ENCODE data around the gene CIDEC. TPM values are rescaled to one million over a fixed set of nuclear protein-coding genes. Genes with fewer than 3 reads are reported as not detected.
A peak's percentile ranks its signal among the peaks of the same experiment; 100 is the strongest.

Gene CIDEC
- total and polyA plus RNA-seq, 2 of the 13 experiments (the other 11 are each of a cell fraction or from before 2014, with no cell fraction given), result 2.5 to 10.4 TPM

GRCh38 chr3:9846931-9847488 is 33.0 kb downstream of the CIDEC start:
- Histone ChIP-seq H3K4me3 (replicated peaks in 1 of 3; ENCODE audit: insufficient read depth in 1 of 3, low read depth in 2 of 3, low read length in 3 of 3) (no peak overlapping the region), H3K9me3 (ENCODE audit: low read length) (no peaks in the 10 kb centered on the region), H3K9ac (ENCODE audit: insufficient read depth, low read depth, low read length) (no peak overlapping the region), H4K20me1 (ENCODE audit: insufficient read depth, low read length) (no peaks in the 10 kb centered on the region), H3K79me2 (ENCODE audit: insufficient read depth, low read length) (no peaks in the 10 kb centered on the region), H3K4me1 (ENCODE audit: insufficient read depth, low read length) (peaks cover 25% of the 10 kb centered on the region), H2AFZ (ENCODE audit: low read length) (no peak overlapping the region), H3K4me2 (ENCODE audit: low read depth, low read length) (no peak overlapping the region), H3K27ac (ENCODE audit: extremely low read length, insufficient read depth, low read length) (no peak overlapping the region), H3K27me3 (ENCODE audit: control insufficient read depth in 1 of 2, insufficient read depth in 2 of 2, low read length in 2 of 2) (peaks cover 0 to 5% of the 10 kb centered on the region in 2 experiments; a peak in 1 of 5 replicates), H3K36me3 (replicated peaks in 1 of 2; ENCODE audit: control insufficient read depth in 1 of 2, insufficient read depth in 2 of 2, low read length in 2 of 2) (peaks cover 0 to 6% of the 10 kb centered on the region in 2 experiments; a peak in 3 of 5 replicates)
- WGBS (ENCODE audit: low lambda C conversion rate), result 100% methylated on average over 3 of the region's 6 CpGs
- ATAC-seq, result no peak
- no peak for DNase-seq (ENCODE audit: low spot score)
- no peak for FAIRE-seq
- ChIA-PET CTCF (ENCODE audit: low intra/inter-chr PET ratio, low total read pairs) (no interaction called here), POLR2A (interaction anchor here (1.5 to 1.7 kb wide), 2 partner anchors 17 to 86 kb away, joined by 3 to 4 read pairs; partner anchors contain the start of gene CRELD1)
- in situ Hi-C loops (cut with HindIII; ENCODE audit: extremely low pct_ligation_motif_present, low pct_unique_long_range_greater_than_20kb) (no loop called here), intact Hi-C loops (cut with micrococcal nuclease; ENCODE audit: unreplicated experiment) (no loop called here)
- BruUV-seq (replicated peaks), result no TSS peak
- TF ChIP-seq ZBTB1 (CRISPR knock-in tag; IDR thresholded peaks at IDR 0.05; ENCODE audit: borderline replicate concordance) (no peak), TBX2 (CRISPR knock-in tag; IDR thresholded peaks at IDR 0.05; ENCODE audit: borderline replicate concordance) (no peak), ZNF230 (CRISPR knock-in tag; IDR thresholded peaks at IDR 0.05) (no peak), ZNF264 (CRISPR knock-in tag; IDR thresholded peaks at IDR 0.05) (peak; percentile 93), CBFB (CRISPR knock-in tag; IDR thresholded peaks at IDR 0.05) (no peak), ISL2 (CRISPR knock-in tag; IDR thresholded peaks at IDR 0.05) (no peak), SETDB1 (CRISPR knock-in tag; IDR thresholded peaks at IDR 0.05; ENCODE audit: borderline replicate concordance) (no peak), ZNF12 (CRISPR knock-in tag; IDR thresholded peaks at IDR 0.05) (0 out of 2 replicates have a peak, but pooled peaks have one; percentile 13), ZZZ3 (CRISPR knock-in tag; IDR thresholded peaks at IDR 0.05; ENCODE audit: borderline replicate concordance) (no peak), NAIF1 (CRISPR knock-in tag; IDR thresholded peaks at IDR 0.05; ENCODE audit: borderline replicate concordance) (no peak), ZFP90 (CRISPR knock-in tag; IDR thresholded peaks at IDR 0.05; ENCODE audit: borderline replicate concordance) (no peak)
- TF ChIP-seq, protein P1, sequence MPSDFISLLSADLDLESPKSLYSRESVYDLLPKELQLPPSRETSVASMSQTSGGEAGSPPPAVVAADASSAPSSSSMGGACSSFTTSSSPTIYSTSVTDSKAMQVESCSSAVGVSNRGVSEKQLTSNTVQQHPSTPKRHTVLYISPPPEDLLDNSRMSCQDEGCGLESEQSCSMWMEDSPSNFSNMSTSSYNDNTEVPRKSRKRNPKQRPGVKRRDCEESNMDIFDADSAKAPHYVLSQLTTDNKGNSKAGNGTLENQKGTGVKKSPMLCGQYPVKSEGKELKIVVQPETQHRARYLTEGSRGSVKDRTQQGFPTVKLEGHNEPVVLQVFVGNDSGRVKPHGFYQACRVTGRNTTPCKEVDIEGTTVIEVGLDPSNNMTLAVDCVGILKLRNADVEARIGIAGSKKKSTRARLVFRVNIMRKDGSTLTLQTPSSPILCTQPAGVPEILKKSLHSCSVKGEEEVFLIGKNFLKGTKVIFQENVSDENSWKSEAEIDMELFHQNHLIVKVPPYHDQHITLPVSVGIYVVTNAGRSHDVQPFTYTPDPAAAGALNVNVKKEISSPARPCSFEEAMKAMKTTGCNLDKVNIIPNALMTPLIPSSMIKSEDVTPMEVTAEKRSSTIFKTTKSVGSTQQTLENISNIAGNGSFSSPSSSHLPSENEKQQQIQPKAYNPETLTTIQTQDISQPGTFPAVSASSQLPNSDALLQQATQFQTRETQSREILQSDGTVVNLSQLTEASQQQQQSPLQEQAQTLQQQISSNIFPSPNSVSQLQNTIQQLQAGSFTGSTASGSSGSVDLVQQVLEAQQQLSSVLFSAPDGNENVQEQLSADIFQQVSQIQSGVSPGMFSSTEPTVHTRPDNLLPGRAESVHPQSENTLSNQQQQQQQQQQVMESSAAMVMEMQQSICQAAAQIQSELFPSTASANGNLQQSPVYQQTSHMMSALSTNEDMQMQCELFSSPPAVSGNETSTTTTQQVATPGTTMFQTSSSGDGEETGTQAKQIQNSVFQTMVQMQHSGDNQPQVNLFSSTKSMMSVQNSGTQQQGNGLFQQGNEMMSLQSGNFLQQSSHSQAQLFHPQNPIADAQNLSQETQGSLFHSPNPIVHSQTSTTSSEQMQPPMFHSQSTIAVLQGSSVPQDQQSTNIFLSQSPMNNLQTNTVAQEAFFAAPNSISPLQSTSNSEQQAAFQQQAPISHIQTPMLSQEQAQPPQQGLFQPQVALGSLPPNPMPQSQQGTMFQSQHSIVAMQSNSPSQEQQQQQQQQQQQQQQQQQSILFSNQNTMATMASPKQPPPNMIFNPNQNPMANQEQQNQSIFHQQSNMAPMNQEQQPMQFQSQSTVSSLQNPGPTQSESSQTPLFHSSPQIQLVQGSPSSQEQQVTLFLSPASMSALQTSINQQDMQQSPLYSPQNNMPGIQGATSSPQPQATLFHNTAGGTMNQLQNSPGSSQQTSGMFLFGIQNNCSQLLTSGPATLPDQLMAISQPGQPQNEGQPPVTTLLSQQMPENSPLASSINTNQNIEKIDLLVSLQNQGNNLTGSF (CRISPR knock-in tag; IDR thresholded peaks at IDR 0.05), result no peak
- TF ChIP-seq, protein P2, sequence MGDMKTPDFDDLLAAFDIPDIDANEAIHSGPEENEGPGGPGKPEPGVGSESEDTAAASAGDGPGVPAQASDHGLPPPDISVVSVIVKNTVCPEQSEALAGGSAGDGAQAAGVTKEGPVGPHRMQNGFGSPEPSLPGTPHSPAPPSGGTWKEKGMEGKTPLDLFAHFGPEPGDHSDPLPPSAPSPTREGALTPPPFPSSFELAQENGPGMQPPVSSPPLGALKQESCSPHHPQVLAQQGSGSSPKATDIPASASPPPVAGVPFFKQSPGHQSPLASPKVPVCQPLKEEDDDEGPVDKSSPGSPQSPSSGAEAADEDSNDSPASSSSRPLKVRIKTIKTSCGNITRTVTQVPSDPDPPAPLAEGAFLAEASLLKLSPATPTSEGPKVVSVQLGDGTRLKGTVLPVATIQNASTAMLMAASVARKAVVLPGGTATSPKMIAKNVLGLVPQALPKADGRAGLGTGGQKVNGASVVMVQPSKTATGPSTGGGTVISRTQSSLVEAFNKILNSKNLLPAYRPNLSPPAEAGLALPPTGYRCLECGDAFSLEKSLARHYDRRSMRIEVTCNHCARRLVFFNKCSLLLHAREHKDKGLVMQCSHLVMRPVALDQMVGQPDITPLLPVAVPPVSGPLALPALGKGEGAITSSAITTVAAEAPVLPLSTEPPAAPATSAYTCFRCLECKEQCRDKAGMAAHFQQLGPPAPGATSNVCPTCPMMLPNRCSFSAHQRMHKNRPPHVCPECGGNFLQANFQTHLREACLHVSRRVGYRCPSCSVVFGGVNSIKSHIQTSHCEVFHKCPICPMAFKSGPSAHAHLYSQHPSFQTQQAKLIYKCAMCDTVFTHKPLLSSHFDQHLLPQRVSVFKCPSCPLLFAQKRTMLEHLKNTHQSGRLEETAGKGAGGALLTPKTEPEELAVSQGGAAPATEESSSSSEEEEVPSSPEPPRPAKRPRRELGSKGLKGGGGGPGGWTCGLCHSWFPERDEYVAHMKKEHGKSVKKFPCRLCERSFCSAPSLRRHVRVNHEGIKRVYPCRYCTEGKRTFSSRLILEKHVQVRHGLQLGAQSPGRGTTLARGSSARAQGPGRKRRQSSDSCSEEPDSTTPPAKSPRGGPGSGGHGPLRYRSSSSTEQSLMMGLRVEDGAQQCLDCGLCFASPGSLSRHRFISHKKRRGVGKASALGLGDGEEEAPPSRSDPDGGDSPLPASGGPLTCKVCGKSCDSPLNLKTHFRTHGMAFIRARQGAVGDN (CRISPR knock-in tag; IDR thresholded peaks at IDR 0.05), result 0 out of 2 replicates have a peak, but pooled peaks have one; percentile 5
- TF ChIP-seq, protein P3, sequence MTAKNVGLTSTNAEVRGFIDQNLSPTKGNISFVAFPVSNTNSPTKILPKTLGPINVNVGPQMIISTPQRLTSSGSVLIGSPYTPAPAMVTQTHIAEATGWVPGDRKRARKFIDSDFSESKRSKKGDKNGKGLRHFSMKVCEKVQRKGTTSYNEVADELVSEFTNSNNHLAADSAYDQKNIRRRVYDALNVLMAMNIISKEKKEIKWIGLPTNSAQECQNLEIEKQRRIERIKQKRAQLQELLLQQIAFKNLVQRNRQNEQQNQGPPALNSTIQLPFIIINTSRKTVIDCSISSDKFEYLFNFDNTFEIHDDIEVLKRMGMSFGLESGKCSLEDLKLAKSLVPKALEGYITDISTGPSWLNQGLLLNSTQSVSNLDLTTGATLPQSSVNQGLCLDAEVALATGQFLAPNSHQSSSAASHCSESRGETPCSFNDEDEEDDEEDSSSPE (CRISPR knock-in tag; IDR thresholded peaks at IDR 0.05), result no peak

Data from HepG2 (cell line).